ENCODE data around the gene LYSMD3. TPM values are rescaled to one million over a fixed set of nuclear protein-coding genes. Genes with fewer than 3 reads are reported as not detected.

The LYSMD3 gene
- total RNA-seq, 1 experiment from 2014 or later: 15.3 TPM

GRCh38 chr5:90550963-90551362, 21.6 kb upstream of the LYSMD3 start:
- no peaks in the 10 kb centered on the region for H3K27me3 Mint-ChIP-seq (ENCODE audit: insufficient read depth, unreplicated experiment)
- no TSS peak for BruUV-seq (replicated peaks)
- H3K4me1 Mint-ChIP-seq (ENCODE audit: low read depth, unreplicated experiment): peaks cover 29% of the 10 kb centered on the region
- no peak for DNase-seq
- H3K4me3 Mint-ChIP-seq (ENCODE audit: unreplicated experiment): no peak overlapping the region
- Histone ChIP-seq H3K4me3 (ENCODE audit: low read depth, low read length) (no peak overlapping the region), H3K36me3 (ENCODE audit: control insufficient read depth, insufficient read depth, low read length) (no peaks in the 10 kb centered on the region), H3K27me3 (replicated peaks; ENCODE audit: control insufficient read depth, insufficient read depth, low read length) (no peaks in the 10 kb centered on the region), H3K4me1 (peaks cover 48% of the 10 kb centered on the region), H3K9me3 (no peaks in the 10 kb centered on the region)
- H3K36me3 Mint-ChIP-seq (ENCODE audit: insufficient read depth, unreplicated experiment): no peaks in the 10 kb centered on the region
- no peak for TF ChIP-seq CTCF (IDR thresholded peaks at IDR 0.05; ENCODE audit: insufficient read depth in 1 of 2, low read depth in 1 of 2, low read length in 1 of 2, severe bottlenecking in 1 of 2, unreplicated experiment in 1 of 2)
- intact Hi-C loops (cut with micrococcal nuclease; ENCODE audit: unreplicated experiment): loop anchor here (10.0 kb wide), 1 partner anchor 246 kb away; no protein-coding TSS in a partner anchor
- H3K9me3 Mint-ChIP-seq (ENCODE audit: unreplicated experiment): no peaks in the 10 kb centered on the region
- POLR2A ChIA-PET: interaction anchor here (0.6 kb wide), 1 partner anchor 77 kb away, joined by 3 read pairs; no protein-coding TSS in a partner anchor
- no peak overlapping the region for H3K27ac Mint-ChIP-seq (ENCODE audit: unreplicated experiment)
- CTCF ChIA-PET: no interaction called here

- Histone ChIP-seq H3K4me1 (peaks cover 38% of the 10 kb centered on the region), H3K9me3 (no peaks in the 10 kb centered on the region), H3K4me3 (ENCODE audit: low read depth, low read length) (no peak overlapping the region), H3K36me3 (ENCODE audit: control insufficient read depth, insufficient read depth, low read length) (no peaks in the 10 kb centered on the region), H3K27me3 (replicated peaks; ENCODE audit: control insufficient read depth, insufficient read depth, low read length) (no peaks in the 10 kb centered on the region)
- CTCF ChIA-PET: no interaction called here
- TF ChIP-seq CTCF (IDR thresholded peaks at IDR 0.05; ENCODE audit: insufficient read depth in 1 of 2, low read depth in 1 of 2, low read length in 1 of 2, severe bottlenecking in 1 of 2, unreplicated experiment in 1 of 2): no peak
- Mint-ChIP-seq H3K4me1 (ENCODE audit: low read depth, unreplicated experiment) (peaks cover 17% of the 10 kb centered on the region), H3K4me3 (ENCODE audit: unreplicated experiment) (no peak overlapping the region), H3K9me3 (ENCODE audit: unreplicated experiment) (no peaks in the 10 kb centered on the region), H3K36me3 (ENCODE audit: insufficient read depth, unreplicated experiment) (no peaks in the 10 kb centered on the region), H3K27ac (ENCODE audit: unreplicated experiment) (no peak overlapping the region), H3K27me3 (ENCODE audit: insufficient read depth, unreplicated experiment) (no peaks in the 10 kb centered on the region)
- no TSS peak for BruUV-seq (replicated peaks)
- peak in 1 of 2 experiments; percentile 33 for DNase-seq
- POLR2A ChIA-PET: interaction anchor here (0.7 kb wide), 1 partner anchor 631 kb away, joined by 3 read pairs; no protein-coding TSS in a partner anchor
- intact Hi-C loops (cut with micrococcal nuclease; ENCODE audit: unreplicated experiment): loop anchor here (10.0 kb wide), 1 partner anchor 245 kb away; no protein-coding TSS in a partner anchor
Observed at GRCh38 chr5:90549729-90550275, 20.4 kb upstream of the LYSMD3 start.

GRCh38 chr5:90549223-90549622, 19.8 kb upstream of the LYSMD3 start:
- POLR2A ChIA-PET: no interaction called here
- Mint-ChIP-seq H3K4me1 (ENCODE audit: low read depth, unreplicated experiment) (peaks cover 11% of the 10 kb centered on the region), H3K27ac (ENCODE audit: unreplicated experiment) (no peak overlapping the region), H3K9me3 (ENCODE audit: unreplicated experiment) (no peaks in the 10 kb centered on the region), H3K27me3 (ENCODE audit: insufficient read depth, unreplicated experiment) (no peaks in the 10 kb centered on the region), H3K36me3 (ENCODE audit: insufficient read depth, unreplicated experiment) (no peaks in the 10 kb centered on the region), H3K4me3 (ENCODE audit: unreplicated experiment) (no peak overlapping the region)
- Histone ChIP-seq H3K9me3 (no peaks in the 10 kb centered on the region), H3K4me3 (ENCODE audit: low read depth, low read length) (no peak overlapping the region), H3K36me3 (ENCODE audit: control insufficient read depth, insufficient read depth, low read length) (no peaks in the 10 kb centered on the region), H3K4me1 (peaks cover 33% of the 10 kb centered on the region), H3K27me3 (replicated peaks; ENCODE audit: control insufficient read depth, insufficient read depth, low read length) (no peaks in the 10 kb centered on the region)
- DNase-seq: no peak
- no peak for TF ChIP-seq CTCF (IDR thresholded peaks at IDR 0.05; ENCODE audit: insufficient read depth in 1 of 2, low read depth in 1 of 2, low read length in 1 of 2, severe bottlenecking in 1 of 2, unreplicated experiment in 1 of 2)
- CTCF ChIA-PET: no interaction called here
- BruUV-seq (replicated peaks): no TSS peak
- intact Hi-C loops (cut with micrococcal nuclease; ENCODE audit: unreplicated experiment): no loop called here

All from Caco-2 (cell line).